Measurements from ENCODE around the gene RIN1.

GRCh38 chr11:66286699-66287098 lies 49.5 kb downstream of the RIN1 start:
- no peak for TF ChIP-seq POLR2A (IDR thresholded peaks at IDR 0.05)
- TF ChIP-seq, protein P1, sequence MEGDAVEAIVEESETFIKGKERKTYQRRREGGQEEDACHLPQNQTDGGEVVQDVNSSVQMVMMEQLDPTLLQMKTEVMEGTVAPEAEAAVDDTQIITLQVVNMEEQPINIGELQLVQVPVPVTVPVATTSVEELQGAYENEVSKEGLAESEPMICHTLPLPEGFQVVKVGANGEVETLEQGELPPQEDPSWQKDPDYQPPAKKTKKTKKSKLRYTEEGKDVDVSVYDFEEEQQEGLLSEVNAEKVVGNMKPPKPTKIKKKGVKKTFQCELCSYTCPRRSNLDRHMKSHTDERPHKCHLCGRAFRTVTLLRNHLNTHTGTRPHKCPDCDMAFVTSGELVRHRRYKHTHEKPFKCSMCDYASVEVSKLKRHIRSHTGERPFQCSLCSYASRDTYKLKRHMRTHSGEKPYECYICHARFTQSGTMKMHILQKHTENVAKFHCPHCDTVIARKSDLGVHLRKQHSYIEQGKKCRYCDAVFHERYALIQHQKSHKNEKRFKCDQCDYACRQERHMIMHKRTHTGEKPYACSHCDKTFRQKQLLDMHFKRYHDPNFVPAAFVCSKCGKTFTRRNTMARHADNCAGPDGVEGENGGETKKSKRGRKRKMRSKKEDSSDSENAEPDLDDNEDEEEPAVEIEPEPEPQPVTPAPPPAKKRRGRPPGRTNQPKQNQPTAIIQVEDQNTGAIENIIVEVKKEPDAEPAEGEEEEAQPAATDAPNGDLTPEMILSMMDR (IDR thresholded peaks at IDR 0.05), result no peak

Measured in prostate gland (tissue), 2 donors.